Measurements from ENCODE around the gene NFATC1. TPM values are rescaled to one million over a fixed set of nuclear protein-coding genes. Genes with fewer than 3 reads are reported as not detected.

NFATC1 gene
- total RNA-seq, 1 donor from 2014 or later = 21.9 TPM

DNA sequence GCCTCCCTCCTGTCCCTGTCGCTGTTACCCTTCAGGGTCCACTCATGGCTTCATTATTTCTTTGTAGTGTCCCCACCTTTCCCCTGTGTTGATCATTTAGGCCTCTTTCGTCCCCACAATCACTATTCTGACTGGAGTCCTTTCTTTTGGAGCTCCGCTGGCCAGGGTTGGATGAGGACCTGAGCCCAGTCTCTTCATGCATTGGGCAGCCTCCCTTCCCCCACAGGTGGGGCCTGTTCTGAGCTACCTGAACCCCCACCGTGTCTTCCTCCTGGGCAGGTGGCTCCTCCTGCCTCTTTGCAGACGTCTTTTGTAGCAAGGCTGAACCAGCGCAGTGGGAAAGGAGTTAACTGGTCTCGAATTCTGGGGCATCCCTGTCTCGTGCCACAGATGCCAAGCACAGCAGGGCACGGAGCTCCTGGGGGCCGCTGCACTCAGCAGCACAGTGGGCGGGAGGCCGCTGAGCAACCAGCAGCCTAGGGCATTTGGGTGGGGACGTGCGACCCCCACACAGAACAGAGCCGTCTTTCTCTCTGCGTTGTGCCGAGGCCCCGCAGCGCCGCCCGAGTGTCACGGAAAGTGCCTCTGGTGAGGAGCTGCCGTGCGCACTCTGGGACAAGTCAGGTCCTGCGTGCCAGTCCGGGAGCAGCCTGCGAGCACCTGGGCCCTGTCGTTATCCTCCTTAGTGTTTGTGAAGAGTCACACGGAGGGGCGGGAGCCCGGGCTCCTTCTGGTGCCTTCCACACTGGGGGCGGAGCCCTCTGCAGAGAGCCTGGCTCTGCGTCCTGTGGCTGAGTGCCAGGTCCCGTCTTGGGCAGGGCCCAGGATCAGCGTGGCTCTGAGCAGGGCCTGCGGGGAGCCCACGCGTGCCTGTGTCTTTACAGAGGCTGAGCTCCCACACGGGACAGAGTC is 130.1 kb downstream of the NFATC1 start:
- no peaks in the 10 kb centered on the region for H3K27me3 ChIP-seq
- H3K9me3 ChIP-seq = no peaks in the 10 kb centered on the region
- TF ChIP-seq, protein P1, sequence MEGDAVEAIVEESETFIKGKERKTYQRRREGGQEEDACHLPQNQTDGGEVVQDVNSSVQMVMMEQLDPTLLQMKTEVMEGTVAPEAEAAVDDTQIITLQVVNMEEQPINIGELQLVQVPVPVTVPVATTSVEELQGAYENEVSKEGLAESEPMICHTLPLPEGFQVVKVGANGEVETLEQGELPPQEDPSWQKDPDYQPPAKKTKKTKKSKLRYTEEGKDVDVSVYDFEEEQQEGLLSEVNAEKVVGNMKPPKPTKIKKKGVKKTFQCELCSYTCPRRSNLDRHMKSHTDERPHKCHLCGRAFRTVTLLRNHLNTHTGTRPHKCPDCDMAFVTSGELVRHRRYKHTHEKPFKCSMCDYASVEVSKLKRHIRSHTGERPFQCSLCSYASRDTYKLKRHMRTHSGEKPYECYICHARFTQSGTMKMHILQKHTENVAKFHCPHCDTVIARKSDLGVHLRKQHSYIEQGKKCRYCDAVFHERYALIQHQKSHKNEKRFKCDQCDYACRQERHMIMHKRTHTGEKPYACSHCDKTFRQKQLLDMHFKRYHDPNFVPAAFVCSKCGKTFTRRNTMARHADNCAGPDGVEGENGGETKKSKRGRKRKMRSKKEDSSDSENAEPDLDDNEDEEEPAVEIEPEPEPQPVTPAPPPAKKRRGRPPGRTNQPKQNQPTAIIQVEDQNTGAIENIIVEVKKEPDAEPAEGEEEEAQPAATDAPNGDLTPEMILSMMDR (IDR thresholded peaks at IDR 0.05) = no peak
- TF ChIP-seq POLR2AphosphoS5 (IDR thresholded peaks at IDR 0.05; ENCODE audit: insufficient read depth in 1 of 2, low read depth in 1 of 2) = peak; percentile 6 to 43
- intact Hi-C loops (cut with DNase I) = no loop called here
- no peak overlapping the region for H3K27ac ChIP-seq
- peaks cover 10% of the 10 kb centered on the region for H3K4me1 ChIP-seq
- H3K4me3 ChIP-seq = no peak overlapping the region
- no peaks in the 10 kb centered on the region for H3K36me3 ChIP-seq
- DNase-seq (ENCODE audit: extremely low spot score in 2 of 2) = no peak

DNA sequence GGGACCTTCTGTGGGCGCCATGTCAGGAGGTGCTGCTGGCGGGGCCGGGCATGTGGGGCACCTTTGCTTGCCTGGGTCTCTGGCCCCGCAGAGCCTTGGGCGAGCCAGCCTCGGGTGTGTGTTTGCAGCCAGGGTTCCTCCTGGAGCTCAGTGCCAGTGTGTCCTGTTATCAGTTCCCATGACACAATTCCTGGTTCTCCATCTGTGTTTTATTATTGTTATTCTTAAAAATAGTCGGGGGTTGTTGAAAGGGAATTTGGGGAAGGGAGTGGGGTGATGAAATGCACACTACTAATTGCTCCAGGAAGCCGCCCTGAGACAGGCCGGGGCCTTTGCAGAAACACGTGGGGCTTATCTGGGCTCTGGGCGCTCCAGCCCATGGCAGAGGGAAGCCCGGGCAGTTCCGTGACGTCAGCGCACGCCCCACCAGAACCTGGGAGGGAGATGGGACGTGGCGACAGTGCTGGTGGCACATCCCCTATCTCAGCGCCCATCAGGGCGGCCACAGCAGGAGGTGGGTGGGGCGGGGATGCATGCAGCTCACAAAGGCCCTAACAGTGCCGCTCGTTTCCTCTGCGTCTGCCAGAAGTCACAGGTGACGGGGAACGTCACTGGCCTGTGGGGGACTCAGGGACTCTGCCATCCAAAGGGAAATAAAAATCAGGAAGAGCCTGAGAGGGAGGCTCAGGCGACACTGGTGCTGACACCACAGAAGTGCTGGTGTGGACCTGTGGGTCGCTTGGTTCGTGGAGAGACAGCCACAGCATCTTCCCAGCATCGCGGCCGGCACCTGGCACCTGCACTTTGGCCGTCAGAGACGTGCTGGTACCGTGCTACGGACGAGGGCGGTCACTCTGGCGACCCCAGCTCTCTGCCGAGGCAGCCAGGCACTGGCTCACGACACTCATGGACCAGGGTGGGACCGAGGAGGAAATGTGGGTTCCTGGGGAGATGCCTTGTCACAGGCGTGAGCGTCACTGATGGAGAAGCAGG is 131.0 kb downstream of the NFATC1 start:
- no peak overlapping the region for H3K27ac ChIP-seq
- no peak overlapping the region for H3K4me3 ChIP-seq
- intact Hi-C loops (cut with DNase I) = no loop called here
- H3K27me3 ChIP-seq = no peaks in the 10 kb centered on the region
- H3K36me3 ChIP-seq = no peaks in the 10 kb centered on the region
- H3K9me3 ChIP-seq = no peaks in the 10 kb centered on the region
- H3K4me1 ChIP-seq = peaks cover 10% of the 10 kb centered on the region
- TF ChIP-seq, protein P1 (IDR thresholded peaks at IDR 0.05) = no peak
- peak; percentile 6 to 18 for TF ChIP-seq POLR2AphosphoS5 (IDR thresholded peaks at IDR 0.05; ENCODE audit: insufficient read depth in 1 of 2, low read depth in 1 of 2)
- no peak for DNase-seq (ENCODE audit: extremely low spot score in 2 of 2)

DNA sequence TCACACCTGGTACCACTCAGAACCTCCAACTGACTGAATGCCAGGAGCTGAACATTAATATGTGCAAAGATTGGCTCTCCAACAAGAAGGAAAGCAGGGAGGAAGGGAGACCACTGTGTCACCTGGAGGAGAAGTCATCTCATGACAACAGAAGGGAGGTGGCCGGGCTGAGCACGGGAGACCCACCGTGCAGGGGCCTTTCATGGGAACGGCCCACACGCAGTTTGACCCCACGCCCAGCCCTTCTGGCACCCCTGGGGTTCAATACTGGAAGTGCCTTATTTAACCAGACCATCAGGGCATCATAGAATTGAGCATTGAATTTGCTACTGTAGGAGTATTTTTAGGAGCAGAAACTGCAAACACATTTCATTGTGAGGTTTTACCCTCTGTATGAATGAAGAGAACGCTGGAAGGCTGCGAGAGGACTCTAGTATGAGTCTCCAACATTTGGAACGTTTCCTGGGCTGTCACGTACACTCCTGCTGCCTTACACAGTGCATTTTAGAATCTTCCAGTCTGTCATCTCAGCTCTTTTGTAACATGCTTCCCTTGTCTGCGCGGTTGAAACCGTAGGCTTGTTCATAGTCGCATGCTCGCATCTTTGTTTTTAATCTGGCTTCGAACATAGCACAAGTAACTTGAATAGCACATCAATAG is 132.1 kb downstream of the NFATC1 start:
- no peak for DNase-seq (ENCODE audit: extremely low spot score in 2 of 2)
- Histone ChIP-seq H3K4me1 (peaks cover 10% of the 10 kb centered on the region), H3K36me3 (no peaks in the 10 kb centered on the region), H3K9me3 (no peaks in the 10 kb centered on the region), H3K27me3 (no peaks in the 10 kb centered on the region), H3K27ac (no peak overlapping the region), H3K4me3 (no peak overlapping the region)
- intact Hi-C loops (cut with DNase I) = no loop called here
- no peak for TF ChIP-seq POLR2AphosphoS5 (IDR thresholded peaks at IDR 0.05; ENCODE audit: insufficient read depth in 1 of 2, low read depth in 1 of 2)
- TF ChIP-seq, protein P1 (IDR thresholded peaks at IDR 0.05) = no peak
- no peak for TF ChIP-seq POLR2A (IDR thresholded peaks at IDR 0.05)

DNA sequence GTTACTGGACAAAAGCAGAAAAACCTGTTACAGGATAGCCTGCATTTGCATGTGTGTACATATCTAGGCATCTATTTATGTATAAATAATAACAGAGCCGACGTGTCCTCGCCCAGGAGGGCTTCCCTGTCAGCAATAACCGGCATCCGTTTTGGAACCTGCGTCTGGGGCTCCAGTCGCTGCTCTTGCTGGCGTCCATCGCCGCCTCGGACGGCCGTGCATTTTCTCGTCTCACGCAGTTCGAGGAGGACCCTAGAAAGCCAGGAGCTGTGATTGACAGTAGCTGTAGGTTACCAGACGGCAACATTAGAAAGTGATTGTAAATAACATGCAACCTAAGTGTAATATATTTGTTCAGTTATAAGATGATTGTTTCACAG is 132.6 kb downstream of the NFATC1 start:
- DNase-seq (ENCODE audit: extremely low spot score in 2 of 2) = no peak
- Histone ChIP-seq H3K9me3 (no peaks in the 10 kb centered on the region), H3K27ac (no peak overlapping the region), H3K4me3 (no peak overlapping the region), H3K36me3 (no peaks in the 10 kb centered on the region), H3K27me3 (no peaks in the 10 kb centered on the region), H3K4me1 (peaks cover 10% of the 10 kb centered on the region)
- TF ChIP-seq POLR2AphosphoS5 (IDR thresholded peaks at IDR 0.05; ENCODE audit: insufficient read depth in 1 of 2, low read depth in 1 of 2) (no peak), POLR2A (IDR thresholded peaks at IDR 0.05) (no peak)
- TF ChIP-seq, protein P1 (IDR thresholded peaks at IDR 0.05) = no peak
- intact Hi-C loops (cut with DNase I) = no loop called here

All from vagina (tissue), 2 donors.